ENCODE data around the gene CIPC.

CIPC gene

GRCh38 chr14:77128414-77128891, 30.4 kb downstream of the CIPC start:
- no peak for DNase-seq

- DNase-seq, result no peak
Measured at GRCh38 chr14:77130386-77130785, 32.3 kb downstream of the CIPC start.

- no peak for DNase-seq
Measured at GRCh38 chr14:77131206-77131605, 33.1 kb downstream of the CIPC start.

- DNase-seq, result no peak
Measured at GRCh38 chr14:77131871-77132486, 33.9 kb downstream of the CIPC start.

GRCh38 chr14:77133720-77134338, 35.8 kb downstream of the CIPC start:
- peak; percentile 53 for DNase-seq

- DNase-seq, result no peak
Measured at GRCh38 chr14:77139022-77139421, 41.0 kb downstream of the CIPC start.

- peak; percentile 48 for DNase-seq
Measured at GRCh38 chr14:77139540-77140358, 41.7 kb downstream of the CIPC start.

- no peak for DNase-seq
Measured at GRCh38 chr14:77140359-77141213, 42.5 kb downstream of the CIPC start.

GRCh38 chr14:77141214-77142004, 43.4 kb downstream of the CIPC start, which contains the start of gene ZDHHC22:
ZDHHC22 (minus strand) TSS chr14:77141791; CDS start chr14:77139738, 2,053 bp downstream.
- no peak for DNase-seq

GRCh38 chr14:77142005-77142800, 44.1 kb downstream of the CIPC start:
- DNase-seq, result no peak

- DNase-seq, result peak; percentile 10
Measured at GRCh38 chr14:77143071-77143470, 45.0 kb downstream of the CIPC start.

GRCh38 chr14:77144412-77145115, 46.5 kb downstream of the CIPC start:
- DNase-seq, result no peak

GRCh38 chr14:77145975-77146740, 48.1 kb downstream of the CIPC start:
- no peak for DNase-seq

- peak; percentile 30 for DNase-seq
Measured at GRCh38 chr14:77148510-77149231, 50.6 kb downstream of the CIPC start.

GRCh38 chr14:77151245-77151644, 53.2 kb downstream of the CIPC start:
- peak; percentile 35 for DNase-seq

- peak; percentile 52 for DNase-seq
Measured at GRCh38 chr14:77151918-77152588, 54.0 kb downstream of the CIPC start.

GRCh38 chr14:77153802-77154201, 55.7 kb downstream of the CIPC start:
- DNase-seq, result no peak

GRCh38 chr14:77154421-77154820, 56.4 kb downstream of the CIPC start:
- DNase-seq, result no peak

Data from OCI-M1 (cell line).